GM12878 (cell line): ENCODE data around the gene SLC4A3.

Source experiments
- ATF2 ChIP-seq: IDR thresholded peaks from 2 replicates; pipeline ENCODE4 v1.6.1; 2012; ENCODE audit warnings: low read length, inconsistent platforms
- CHD1 ChIP-seq: IDR thresholded peaks from 2 replicates; pipeline ENCODE4 v1.6.1; 2012; ENCODE audit warnings: low read depth, low read length, improper control_type of control experiment
- CTCF ChIP-seq, 3 experiments: IDR thresholded peaks in 2 of 3; conservative IDR thresholded peaks in 1 of 3; 2 replicates each; pipeline ENCODE4 v1.5.1; 2011; ENCODE audit warnings: low read depth in 3 of 3, low read length in 3 of 3, mild to moderate bottlenecking in 3 of 3, control low read depth in 2 of 3, moderate library complexity in 2 of 3, inconsistent platforms in 1 of 3, mixed read lengths in 1 of 3; ENCODE audit not compliant: control insufficient read depth in 2 of 3, insufficient read depth in 1 of 3; ENCODE audit errors: extremely low read depth in 1 of 3
- REST ChIP-seq: IDR thresholded peaks from 2 replicates; pipeline ENCODE4 v1.6.1; 2012; ENCODE audit warnings: mild to moderate bottlenecking, low read depth, low read length
- RFX5 ChIP-seq: IDR thresholded peaks from 2 replicates; pipeline ENCODE4 v1.6.1; 2011; ENCODE audit warnings: low read depth, low read length, improper control_type of control experiment
- SMC3 ChIP-seq: IDR thresholded peaks from 2 replicates; pipeline ENCODE4 v1.6.1; 2011; ENCODE audit warnings: low read length, improper control_type of control experiment, borderline replicate concordance
- STAT3 ChIP-seq: IDR thresholded peaks from 2 replicates; pipeline ENCODE4 v1.6.1; 2011; ENCODE audit warnings: low read depth, low read length, improper control_type of control experiment
- TCF3 ChIP-seq: IDR thresholded peaks from 2 replicates; pipeline ENCODE4 v1.6.1; 2012; ENCODE audit warnings: low read depth, mild to moderate bottlenecking, low read length, borderline replicate concordance; ENCODE audit not compliant: insufficient read depth
- USF2 ChIP-seq: IDR thresholded peaks from 2 replicates; pipeline ENCODE4 v1.6.1; 2011; ENCODE audit warnings: low read depth, low read length, improper control_type of control experiment, borderline replicate concordance

GRCh38 chr2:219638948-219639755 is 11.7 kb downstream of the SLC4A3 start:
- TF ChIP-seq CTCF (IDR thresholded peaks at IDR 0.05 in 2 of 3, conservative IDR thresholded peaks at IDR 0.05 in 1 of 3; ENCODE audit: control insufficient read depth in 2 of 3, extremely low read depth in 1 of 3, insufficient read depth in 1 of 3, low read depth in 3 of 3, low read length in 3 of 3), result no peak
- no peak for TF ChIP-seq REST
- no peak for TF ChIP-seq SMC3
- no peak for TF ChIP-seq USF2
- no peak for TF ChIP-seq CHD1
- TF ChIP-seq STAT3, result no peak
- no peak for TF ChIP-seq TCF3
- TF ChIP-seq RFX5, result no peak
- TF ChIP-seq ATF2, result no peak
